Bronchial epithelial cell (primary cell): Measurements from ENCODE around the gene CACHD1. TPM values are rescaled to one million over a fixed set of nuclear protein-coding genes. Genes with fewer than 3 reads are reported as not detected.

ENCODE experiments used
- DNase-seq: peaks from one replicate; pipeline ENCODE4 v3.0.0-alpha.2; 2010; ENCODE audit warnings: low read depth
- FAIRE-seq: peaks from 2 replicates; lab custom pipeline; 2011; peaks lifted over from hg19 to GRCh38; lab: Jason Lieb, UNC
- H3K27me3 ChIP-seq: 2 replicates; pipeline ENCODE4 v1.5.1; 2011; ENCODE audit warnings: low read length; ENCODE audit not compliant: control insufficient read depth, insufficient read depth
- H3K36me3 ChIP-seq: 2 replicates; pipeline ENCODE4 v1.5.1; 2011; ENCODE audit warnings: low read length; ENCODE audit not compliant: control insufficient read depth, insufficient read depth
- H3K4me3 ChIP-seq: 2 replicates; pipeline ENCODE4 v1.5.1; 2011; ENCODE audit warnings: mild to moderate bottlenecking, low read depth, low read length, control low read depth
- total RNA-seq: library from RNA; depleted of rRNA; stranded (reverse); fragments of >200 nt; gene quantifications from 2 replicates; pipeline ENCODE4 v1.2.1, GENCODE V29; 2014
- TF ChIP-seq, protein P1 (sequence below): IDR thresholded peaks from 2 replicates; pipeline ENCODE4 v1.5.1; 2011; ENCODE audit warnings: mild to moderate bottlenecking, moderate library complexity, low read length, control low read depth, inconsistent platforms; ENCODE audit not compliant: insufficient read depth, severe bottlenecking

The CACHD1 gene
- total RNA-seq, 1 donor from 2014 or later, result 1.8 TPM

DNA sequence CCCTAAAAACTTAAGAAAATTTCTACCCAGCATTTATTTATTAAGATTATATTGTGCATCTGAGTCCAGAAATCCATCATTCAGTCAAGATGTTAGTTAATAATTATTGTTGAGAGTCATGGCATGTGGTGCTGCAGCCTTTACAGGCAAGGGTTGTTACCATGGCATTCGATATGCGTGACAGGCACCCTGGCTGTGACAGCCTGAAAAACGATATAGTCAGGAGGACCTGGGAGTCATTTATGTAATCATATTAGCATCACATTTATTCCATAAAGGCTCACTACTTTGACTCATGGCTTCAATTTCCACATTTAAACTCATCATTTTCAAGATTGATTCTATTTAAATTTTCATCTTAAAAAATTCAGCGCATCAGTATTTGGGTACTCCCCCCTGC is 68.0 kb downstream of the CACHD1 start:
- no peak for FAIRE-seq
- Histone ChIP-seq H3K36me3 (no peaks in the 10 kb centered on the region), H3K4me3 (no peak overlapping the region), H3K27me3 (no peaks in the 10 kb centered on the region)
- no peak for DNase-seq
- TF ChIP-seq, protein P1, sequence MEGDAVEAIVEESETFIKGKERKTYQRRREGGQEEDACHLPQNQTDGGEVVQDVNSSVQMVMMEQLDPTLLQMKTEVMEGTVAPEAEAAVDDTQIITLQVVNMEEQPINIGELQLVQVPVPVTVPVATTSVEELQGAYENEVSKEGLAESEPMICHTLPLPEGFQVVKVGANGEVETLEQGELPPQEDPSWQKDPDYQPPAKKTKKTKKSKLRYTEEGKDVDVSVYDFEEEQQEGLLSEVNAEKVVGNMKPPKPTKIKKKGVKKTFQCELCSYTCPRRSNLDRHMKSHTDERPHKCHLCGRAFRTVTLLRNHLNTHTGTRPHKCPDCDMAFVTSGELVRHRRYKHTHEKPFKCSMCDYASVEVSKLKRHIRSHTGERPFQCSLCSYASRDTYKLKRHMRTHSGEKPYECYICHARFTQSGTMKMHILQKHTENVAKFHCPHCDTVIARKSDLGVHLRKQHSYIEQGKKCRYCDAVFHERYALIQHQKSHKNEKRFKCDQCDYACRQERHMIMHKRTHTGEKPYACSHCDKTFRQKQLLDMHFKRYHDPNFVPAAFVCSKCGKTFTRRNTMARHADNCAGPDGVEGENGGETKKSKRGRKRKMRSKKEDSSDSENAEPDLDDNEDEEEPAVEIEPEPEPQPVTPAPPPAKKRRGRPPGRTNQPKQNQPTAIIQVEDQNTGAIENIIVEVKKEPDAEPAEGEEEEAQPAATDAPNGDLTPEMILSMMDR, result no peak

DNA sequence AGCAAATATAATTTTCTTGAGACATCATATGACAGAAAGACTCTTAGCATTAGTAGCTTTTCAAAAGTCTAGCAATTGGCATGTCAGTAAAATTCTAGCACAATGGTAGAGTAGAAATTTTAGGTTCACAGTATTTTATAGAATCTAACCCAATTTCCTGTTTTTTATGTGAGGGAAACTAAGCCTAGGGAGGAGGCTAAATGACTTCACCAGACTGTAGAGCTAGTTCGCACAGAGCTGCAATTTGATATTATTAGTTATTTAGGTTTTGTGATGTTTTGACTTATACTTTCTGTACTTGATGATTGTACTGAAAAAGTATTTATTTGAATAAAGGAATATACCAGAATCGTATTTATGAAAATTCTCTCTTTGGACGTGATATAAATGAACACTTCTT is 68.5 kb downstream of the CACHD1 start:
- no peak for FAIRE-seq
- H3K27me3 ChIP-seq, result no peaks in the 10 kb centered on the region
- H3K36me3 ChIP-seq, result no peaks in the 10 kb centered on the region
- no peak for DNase-seq
- no peak overlapping the region for H3K4me3 ChIP-seq
- TF ChIP-seq, protein P1, result no peak

DNA sequence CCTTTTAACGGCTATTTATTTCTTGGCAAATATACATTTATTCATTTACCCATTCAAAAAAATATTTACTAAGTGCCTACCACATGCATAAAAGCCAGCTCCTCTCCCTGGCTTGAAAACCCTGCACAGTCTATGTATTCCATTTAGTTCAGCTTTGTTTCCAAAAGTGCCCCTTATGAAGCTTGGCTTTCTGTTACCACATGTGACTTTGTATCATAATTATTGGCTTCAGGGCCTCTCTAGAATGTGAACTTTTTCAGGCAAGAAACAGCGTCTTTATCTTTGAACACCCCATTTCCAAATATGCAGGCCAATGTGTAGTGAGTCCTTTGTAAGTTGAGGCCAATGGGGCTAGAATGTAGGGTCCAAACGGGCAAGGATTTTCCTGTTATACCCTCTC is 69.4 kb downstream of the CACHD1 start:
- Histone ChIP-seq H3K36me3 (no peaks in the 10 kb centered on the region), H3K4me3 (no peak overlapping the region)
- TF ChIP-seq, protein P1, result no peak

DNA sequence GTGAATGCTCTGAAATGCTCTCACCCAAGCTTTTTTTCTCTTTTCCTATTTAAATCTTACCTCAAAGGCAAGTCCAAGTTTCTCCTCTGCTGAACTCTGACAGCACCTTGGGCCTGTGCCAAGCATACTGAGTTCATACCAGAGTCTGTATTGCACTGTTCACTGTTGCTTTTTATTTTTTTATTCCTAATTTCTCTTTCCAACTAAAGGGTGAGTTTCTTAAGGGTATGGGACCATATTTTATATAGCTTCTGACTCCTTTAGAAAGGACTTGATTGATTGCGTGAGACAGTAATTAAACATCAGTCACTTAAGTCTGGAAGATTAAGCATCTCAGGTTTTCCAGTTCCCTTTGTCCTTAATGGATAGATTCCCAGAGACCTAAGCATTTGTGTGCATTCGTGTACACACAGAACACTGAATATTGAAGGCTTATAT is 69.9 kb downstream of the CACHD1 start:
- H3K4me3 ChIP-seq, result no peak overlapping the region
- no peak for DNase-seq
- TF ChIP-seq, protein P1, result no peak
- no peaks in the 10 kb centered on the region for H3K27me3 ChIP-seq
- H3K36me3 ChIP-seq, result no peaks in the 10 kb centered on the region
- no peak for FAIRE-seq

More for the DNA sequence above, 69.4 kb downstream of the CACHD1 start:
- DNase-seq (no peak), FAIRE-seq (no peak)
- no peaks in the 10 kb centered on the region for H3K27me3 ChIP-seq

DNA sequence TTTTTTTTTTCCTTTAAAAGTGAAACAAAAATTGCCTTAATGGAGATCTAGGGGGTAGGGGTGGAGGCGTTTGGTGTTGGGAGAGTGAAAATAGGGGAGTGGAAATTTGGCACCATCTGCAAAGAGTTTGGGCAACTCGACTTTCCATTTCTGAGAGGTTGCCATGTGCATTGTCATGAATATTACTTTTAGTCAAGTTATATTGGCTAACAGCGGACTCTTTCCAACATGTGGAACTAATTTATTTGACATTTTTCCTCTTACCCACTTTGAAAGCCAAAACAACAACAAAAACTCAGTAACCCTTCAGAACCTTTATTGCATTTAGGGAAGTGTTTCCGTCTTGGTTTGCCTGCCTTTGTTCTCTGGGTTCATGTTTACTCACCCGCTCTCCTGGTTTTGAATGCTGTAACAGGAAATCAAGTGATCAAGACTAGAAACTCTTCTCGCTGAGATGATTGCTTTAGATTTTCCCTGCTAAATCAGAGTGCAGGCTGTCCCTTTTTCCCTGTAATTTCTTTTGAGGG is 70.4 kb downstream of the CACHD1 start:
- H3K4me3 ChIP-seq, result no peak overlapping the region
- H3K27me3 ChIP-seq, result no peaks in the 10 kb centered on the region
- FAIRE-seq, result peak; percentile 32
- no peaks in the 10 kb centered on the region for H3K36me3 ChIP-seq
- TF ChIP-seq, protein P1, result no peak
- DNase-seq, result peak; percentile 67

DNA sequence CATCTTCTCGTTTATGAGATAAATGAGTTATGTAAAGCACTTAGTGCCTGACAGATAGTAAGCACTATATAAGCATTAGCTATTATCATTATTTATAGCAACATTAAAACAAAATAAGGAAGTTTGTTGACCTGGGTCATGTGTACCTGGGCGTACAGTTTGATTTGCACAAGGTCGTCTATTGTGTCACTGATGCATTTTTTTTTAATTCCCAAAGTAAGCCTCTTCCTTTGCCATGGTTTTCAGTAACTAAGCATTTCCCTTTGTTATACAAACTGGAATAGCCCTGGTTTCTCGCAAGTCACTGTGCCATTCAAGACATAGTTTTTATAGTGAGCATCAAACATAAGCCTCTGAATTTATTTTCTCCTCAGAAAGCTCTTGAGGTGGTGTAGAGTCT is 72.2 kb downstream of the CACHD1 start:
- TF ChIP-seq, protein P1, result no peak
- DNase-seq, result no peak
- H3K36me3 ChIP-seq, result no peaks in the 10 kb centered on the region
- FAIRE-seq, result no peak
- H3K4me3 ChIP-seq, result no peak overlapping the region
- no peaks in the 10 kb centered on the region for H3K27me3 ChIP-seq
